T-cell (primary cell): ENCODE results near the gene USP30. TPM values are rescaled to one million over a fixed set of nuclear protein-coding genes. Genes with fewer than 3 reads are reported as not detected.

Experiments
- ATAC-seq, 4 experiments: fragments of 200-7000 bp in 3 of 4; fragments of 150-1000 bp in 1 of 4; cut with Tn5 transposase; replicated peaks in 1 of 4; 1 replicate in 3 of 4; 2 replicates in 1 of 4; pipeline ENCODE4 v1.10.0; 2021; ENCODE audit warnings: moderate library complexity in 3 of 4, mild to moderate bottlenecking in 2 of 4, moderate number of reproducible peaks in 1 of 4
- CTCF ChIA-PET, 2 donors: fragments of 300-600 bp; sonication (Branson Sonifier 250); formaldehyde crosslinking; loops; one replicate each; lab custom pipeline; 2022; ENCODE audit warnings: antibody characterized with exemption in 2 of 2; lab: Charles Lee
- POLR2A ChIA-PET, 2 donors: fragments of 300-600 bp; sonication (Branson Sonifier 250); formaldehyde crosslinking; loops; one replicate each; lab custom pipeline; 2022; ENCODE audit warnings: antibody characterized with exemption in 2 of 2; lab: Charles Lee
- DNase-seq, 35 experiments: peaks; one replicate each; pipeline versions ENCODE4 v3.0.0 to v3.0.0-alpha.2; 2013 to 2023
- H3K27ac ChIP-seq: one replicate; pipeline ENCODE4 v1.5.1; 2013; ENCODE audit warnings: low read length
- H3K27me3 ChIP-seq, 2 experiments: replicated peaks in 1 of 2; 1 replicate in 1 of 2; 2 replicates in 1 of 2; pipeline versions ENCODE4 v1.6.1 to v1.7.0; 2013; ENCODE audit warnings: low read length in 1 of 2, mixed read lengths in 1 of 2; ENCODE audit not compliant: control insufficient read depth in 2 of 2, insufficient read depth in 2 of 2; ENCODE audit errors: extremely low read depth in 1 of 2
- H3K36me3 ChIP-seq, 2 donors: 1 replicate in 1 of 2; 2 replicates in 1 of 2; pipeline versions ENCODE4 v1.6.1 to v1.7.0; 2013; ENCODE audit warnings: low read length in 1 of 2; ENCODE audit not compliant: control insufficient read depth in 2 of 2, insufficient read depth in 1 of 2; ENCODE audit errors: extremely low read depth in 1 of 2
- H3K4me1 ChIP-seq, 2 experiments: 1 replicate in 1 of 2; 2 replicates in 1 of 2; pipeline versions ENCODE4 v1.6.1 to v1.7.0; 2013; ENCODE audit warnings: low read length in 2 of 2, mixed read lengths in 1 of 2; ENCODE audit not compliant: insufficient read depth in 2 of 2, control insufficient read depth in 1 of 2; ENCODE audit errors: extremely low read depth in 1 of 2
- H3K4me3 ChIP-seq, 2 donors: 1 replicate in 1 of 2; 2 replicates in 1 of 2; pipeline versions ENCODE4 v1.5.1 to v1.7.0; 2013; ENCODE audit warnings: mild to moderate bottlenecking in 2 of 2, low read length in 1 of 2, moderate library complexity in 1 of 2; ENCODE audit not compliant: control insufficient read depth in 1 of 2; ENCODE audit errors: extremely low read depth in 1 of 2
- H3K9me3 ChIP-seq: 2 replicates; pipeline ENCODE4 v1.7.0; 2013
- H3K27ac Mint-ChIP-seq, 2 donors: one replicate each; pipeline ENCODE4 v1.8.0; 2020 to 2021; ENCODE audit warnings: mild to moderate bottlenecking in 2 of 2, mixed read lengths in 2 of 2
- H3K27me3 Mint-ChIP-seq, 2 donors: one replicate each; pipeline ENCODE4 v1.8.0; 2021 to 2022; ENCODE audit warnings: mixed read lengths in 2 of 2
- H3K36me3 Mint-ChIP-seq: one replicate; pipeline ENCODE4 v1.8.0; 2021; ENCODE audit warnings: mixed read lengths
- H3K4me1 Mint-ChIP-seq, 3 donors: one replicate each; pipeline ENCODE4 v1.8.0; 2020 to 2022; ENCODE audit warnings: mixed read lengths in 3 of 3, mild to moderate bottlenecking in 1 of 3
- H3K4me3 Mint-ChIP-seq, 3 donors: one replicate each; pipeline ENCODE4 v1.8.0; 2020 to 2022; ENCODE audit warnings: mild to moderate bottlenecking in 3 of 3, mixed read lengths in 3 of 3, moderate library complexity in 3 of 3
- H3K9me3 Mint-ChIP-seq, 3 donors: one replicate each; pipeline ENCODE4 v1.8.0; 2020 to 2022; ENCODE audit warnings: mixed read lengths in 3 of 3
- WGBS: methylation state at CpG from one replicate; pipeline ENCODE4 v1.1.5; 2013; ENCODE audit warnings: missing lambda C conversion rate; ENCODE audit not compliant: insufficient coverage; 5-methylcytosine and 5-hydroxymethylcytosine counted together
- total RNA-seq, 35 experiments: library from RNA in 6 of 35; stranded (reverse) in 6 of 35; fragments of 120-200 nt in 1 of 35; gene quantifications; one replicate each; pipeline versions ENCODE4 v1.2.1 to v1.2.4 and lab custom pipeline; 2013 to 2026

USP30 gene
- total RNA-seq, 5 donors from 2014 or later (not counting 1 experiment from before 2014, with no cell fraction given), result 9.8 to 20.9 (median 13.9) TPM

- Mint-ChIP-seq H3K27me3 (no peaks in the 10 kb centered on the region), H3K9me3 (no peaks in the 10 kb centered on the region), H3K4me1 (peaks cover 15 to 23% (median 23%) of the 10 kb centered on the region in 3 donors), H3K36me3 (peaks cover 21% of the 10 kb centered on the region), H3K4me3 (peak overlapping the region in 1 of 3 donors; percentile 81), H3K27ac (peak overlapping the region; percentile 79 to 83)
- ChIA-PET CTCF (interaction anchor here (0.6 to 0.7 kb wide), 5 partner anchors 9 to 545 kb away, joined by 3 to 6 read pairs (median 4); no protein-coding TSS in a partner anchor), POLR2A (no interaction called here)
- no peak for DNase-seq
- H3K9me3 ChIP-seq, result no peaks in the 10 kb centered on the region
- peaks cover 5 to 26% of the 10 kb centered on the region in 2 donors for H3K36me3 ChIP-seq
- H3K27me3 ChIP-seq, result no peaks in the 10 kb centered on the region
- H3K4me3 ChIP-seq, result no peak overlapping the region
- 100% methylated on average over 1 of the region's 6 CpGs for WGBS
- H3K4me1 ChIP-seq, result peaks cover 0 to 12% of the 10 kb centered on the region in 2 experiments
- no peak overlapping the region for H3K27ac ChIP-seq
- ATAC-seq, result no peak
Measured at GRCh38 chr12:109109746-109110350, 57.5 kb downstream of the USP30 start.

DNA sequence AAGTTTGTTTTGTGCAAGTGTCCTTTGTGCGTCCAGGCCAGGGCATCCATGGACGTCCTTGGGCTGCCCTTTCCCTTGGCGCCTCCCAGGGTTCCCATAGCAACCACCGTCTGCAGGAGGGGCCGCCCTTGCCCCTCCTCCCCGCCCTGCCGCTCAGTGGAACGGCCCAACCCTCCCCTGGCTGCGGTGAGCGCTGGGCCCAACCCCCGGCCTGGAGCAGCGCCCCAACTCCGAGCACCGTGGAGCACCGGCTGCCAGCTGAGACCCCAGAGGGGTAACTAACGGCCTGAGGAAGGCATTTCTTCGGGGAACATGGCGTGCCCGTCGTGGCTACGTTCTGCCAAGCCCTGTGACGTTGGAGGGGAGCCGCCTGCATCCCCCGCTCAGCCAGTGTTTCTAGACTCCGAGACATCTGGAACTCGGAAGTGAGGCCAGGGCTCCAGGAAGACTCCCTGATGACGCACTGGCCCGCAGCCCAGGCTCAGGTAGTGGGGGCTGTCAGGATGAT, 58.7 kb downstream of the USP30 start:
- Histone ChIP-seq H3K4me1 (peaks cover 0 to 12% of the 10 kb centered on the region in 2 experiments), H3K9me3 (no peaks in the 10 kb centered on the region), H3K27me3 (no peaks in the 10 kb centered on the region), H3K36me3 (peaks cover 3 to 15% of the 10 kb centered on the region in 2 donors), H3K27ac (peak overlapping the region; percentile 57), H3K4me3 (peak overlapping the region; percentile 28 to 62)
- Mint-ChIP-seq H3K27me3 (no peaks in the 10 kb centered on the region), H3K4me3 (peak overlapping the region; percentile 79 to 81 (median 81)), H3K27ac (peak overlapping the region; percentile 80 to 83), H3K36me3 (peaks cover 17% of the 10 kb centered on the region), H3K4me1 (peaks cover 13 to 34% (median 30%) of the 10 kb centered on the region in 3 donors), H3K9me3 (no peaks in the 10 kb centered on the region)
- WGBS, result 49% methylated on average over 26 of the region's 28 CpGs
- ATAC-seq, result peak; percentile 85 to 91 (median 86)
- POLR2A ChIA-PET, result no interaction called here
- CTCF ChIA-PET, result interaction anchor here (0.6 to 1.7 kb wide), 9 partner anchors 9 to 1352 kb away, joined by 3 to 12 read pairs (median 4); no protein-coding TSS in a partner anchor
- DNase-seq, result peak; percentile 7 to 65 (median 28)

- no peak for ATAC-seq
- Mint-ChIP-seq H3K4me1 (peaks cover 14 to 35% (median 33%) of the 10 kb centered on the region in 3 donors), H3K36me3 (peaks cover 14% of the 10 kb centered on the region), H3K9me3 (no peaks in the 10 kb centered on the region), H3K27ac (no peak overlapping the region), H3K27me3 (no peaks in the 10 kb centered on the region), H3K4me3 (no peak overlapping the region)
- Histone ChIP-seq H3K9me3 (no peaks in the 10 kb centered on the region), H3K27me3 (no peaks in the 10 kb centered on the region), H3K4me1 (peaks cover 0 to 12% of the 10 kb centered on the region in 2 experiments), H3K36me3 (peaks cover 0 to 8% of the 10 kb centered on the region in 2 donors), H3K4me3 (no peak overlapping the region), H3K27ac (no peak overlapping the region)
- WGBS, result 88% methylated on average over 4 of the region's 11 CpGs
- DNase-seq, result no peak
- CTCF ChIA-PET, result interaction anchor here (0.6 to 1.7 kb wide), 15 partner anchors 7 to 1413 kb away, joined by 3 to 11 read pairs (median 5); no protein-coding TSS in a partner anchor
- POLR2A ChIA-PET, result interaction anchor here (0.6 to 0.7 kb wide), 3 partner anchors 41 to 450 kb away, joined by 3 to 11 read pairs (median 7); no protein-coding TSS in a partner anchor
Measured at GRCh38 chr12:109112720-109113465, 60.5 kb downstream of the USP30 start.

DNA sequence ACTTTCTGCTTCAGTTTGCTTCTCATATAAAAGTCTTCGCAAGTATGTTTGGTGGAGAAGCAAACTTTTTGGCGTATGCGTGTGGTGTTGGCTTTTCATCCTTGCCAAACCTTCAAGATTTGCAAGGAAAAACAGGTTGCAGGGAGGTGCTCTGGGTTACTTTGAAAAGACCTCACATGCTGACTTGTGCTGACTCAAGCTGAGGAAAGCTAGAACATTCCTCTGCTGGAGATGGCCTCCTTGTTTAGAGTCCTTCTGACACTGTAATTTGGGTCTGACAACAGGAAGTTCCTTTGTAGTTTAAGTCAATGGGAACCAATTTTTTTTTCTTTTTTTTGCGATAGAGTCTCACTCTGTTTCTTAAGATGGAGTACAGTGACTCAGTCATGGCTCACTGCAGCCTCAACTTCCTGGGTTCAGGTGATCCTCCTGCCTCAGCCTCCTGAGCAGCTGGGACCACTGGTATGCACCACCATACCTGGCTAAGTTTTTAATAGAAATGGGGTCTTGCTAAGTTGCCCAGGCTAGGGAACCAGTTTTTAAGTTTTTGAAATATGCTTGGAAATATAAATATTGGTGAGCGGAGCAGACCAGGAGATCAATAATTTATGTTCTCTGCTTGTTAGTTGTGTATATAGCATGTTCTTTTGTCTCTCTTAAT, 61.4 kb downstream of the USP30 start:
- 93% methylated on average over 2 of the region's 5 CpGs for WGBS
- H3K27me3 ChIP-seq, result no peaks in the 10 kb centered on the region
- Mint-ChIP-seq H3K4me3 (no peak overlapping the region), H3K9me3 (no peaks in the 10 kb centered on the region), H3K36me3 (peaks cover 12% of the 10 kb centered on the region), H3K27me3 (no peaks in the 10 kb centered on the region), H3K27ac (peak overlapping the region in 1 of 2 donors; percentile 11), H3K4me1 (peaks cover 14 to 35% (median 33%) of the 10 kb centered on the region in 3 donors)
- no peaks in the 10 kb centered on the region for H3K9me3 ChIP-seq
- H3K4me3 ChIP-seq, result no peak overlapping the region
- ATAC-seq (no peak), DNase-seq (no peak)
- H3K36me3 ChIP-seq, result peaks cover 0 to 2% of the 10 kb centered on the region in 2 donors
- H3K27ac ChIP-seq, result no peak overlapping the region
- peaks cover 0 to 12% of the 10 kb centered on the region in 2 experiments for H3K4me1 ChIP-seq
- ChIA-PET POLR2A (interaction anchor here in 1 of 2 donors (0.6 kb wide), 1 partner anchor 451 kb away, joined by 3 read pairs; no protein-coding TSS in a partner anchor), CTCF (no interaction called here)

GRCh38 chr12:109114644-109115043, 62.3 kb downstream of the USP30 start:
- no peaks in the 10 kb centered on the region for H3K9me3 ChIP-seq
- no peaks in the 10 kb centered on the region for H3K9me3 Mint-ChIP-seq
- H3K4me3 Mint-ChIP-seq, result peak overlapping the region in 1 of 3 donors; percentile 15
- DNase-seq (no peak), ATAC-seq (no peak)
- peaks cover 14 to 35% (median 33%) of the 10 kb centered on the region in 3 donors for H3K4me1 Mint-ChIP-seq
- WGBS, result no CpG with 5 or more reads among the region's 2 CpGs
- H3K36me3 Mint-ChIP-seq, result peaks cover 8% of the 10 kb centered on the region
- ChIA-PET POLR2A (interaction anchor here in 1 of 2 donors (0.7 kb wide), 1 partner anchor 86 kb away, joined by 4 read pairs; no protein-coding TSS in a partner anchor), CTCF (interaction anchor here in 1 of 2 donors (0.6 kb wide), 1 partner anchor 285 kb away, joined by 3 read pairs; no protein-coding TSS in a partner anchor)
- H3K27me3 Mint-ChIP-seq, result no peaks in the 10 kb centered on the region
- no peak overlapping the region for H3K4me3 ChIP-seq
- no peak overlapping the region for H3K27ac ChIP-seq
- H3K27ac Mint-ChIP-seq, result no peak overlapping the region
- H3K27me3 ChIP-seq, result no peaks in the 10 kb centered on the region
- H3K4me1 ChIP-seq, result peaks cover 0 to 12% of the 10 kb centered on the region in 2 experiments
- peaks cover 0 to 2% of the 10 kb centered on the region in 2 donors for H3K36me3 ChIP-seq
